ENCODE results near the gene PDE4D.
A peak's percentile ranks its signal among the peaks of the same experiment; 100 is the strongest.

PDE4D gene

GRCh38 chr5:59562756-59563389 lies 330.7 kb downstream of the PDE4D start:
- FAIRE-seq (peak; percentile 84), DNase-seq (ENCODE audit: insufficient read length) (peak; percentile 1)
- TF ChIP-seq POLR2AphosphoS5 (IDR thresholded peaks at IDR 0.05; ENCODE audit: low read depth, low read length) (no peak), POLR2A (IDR thresholded peaks at IDR 0.05; ENCODE audit: low read depth, low read length) (no peak), TAF1 (IDR thresholded peaks at IDR 0.05; ENCODE audit: borderline replicate concordance, low read depth, low read length) (no peak)

GRCh38 chr5:59560553-59560952 lies 333.0 kb downstream of the PDE4D start:
- DNase-seq (ENCODE audit: insufficient read length) (no peak), FAIRE-seq (no peak)
- TF ChIP-seq TAF1 (IDR thresholded peaks at IDR 0.05; ENCODE audit: borderline replicate concordance, low read depth, low read length) (no peak), POLR2A (IDR thresholded peaks at IDR 0.05; ENCODE audit: low read depth, low read length) (no peak), POLR2AphosphoS5 (IDR thresholded peaks at IDR 0.05; ENCODE audit: low read depth, low read length) (no peak)

- FAIRE-seq: no peak
- TF ChIP-seq TAF1 (IDR thresholded peaks at IDR 0.05; ENCODE audit: borderline replicate concordance, low read depth, low read length) (no peak), POLR2AphosphoS5 (IDR thresholded peaks at IDR 0.05; ENCODE audit: low read depth, low read length) (no peak), POLR2A (IDR thresholded peaks at IDR 0.05; ENCODE audit: low read depth, low read length) (no peak)
- no peak for DNase-seq (ENCODE audit: insufficient read length)
Observed at GRCh38 chr5:59559847-59560246, 333.7 kb downstream of the PDE4D start.

- no peak for DNase-seq (ENCODE audit: insufficient read length)
- no peak for TF ChIP-seq POLR2AphosphoS5 (IDR thresholded peaks at IDR 0.05; ENCODE audit: low read depth, low read length)
- TF ChIP-seq TAF1 (IDR thresholded peaks at IDR 0.05; ENCODE audit: borderline replicate concordance, low read depth, low read length): no peak
- no peak for TF ChIP-seq POLR2A (IDR thresholded peaks at IDR 0.05; ENCODE audit: low read depth, low read length)
- FAIRE-seq: no peak
Observed at GRCh38 chr5:59559323-59559722, 334.2 kb downstream of the PDE4D start.

GRCh38 chr5:59558501-59558900 lies 335.0 kb downstream of the PDE4D start:
- no peak for DNase-seq (ENCODE audit: insufficient read length)
- no peak for FAIRE-seq
- TF ChIP-seq POLR2AphosphoS5 (IDR thresholded peaks at IDR 0.05; ENCODE audit: low read depth, low read length) (no peak), TAF1 (IDR thresholded peaks at IDR 0.05; ENCODE audit: borderline replicate concordance, low read depth, low read length) (no peak), POLR2A (IDR thresholded peaks at IDR 0.05; ENCODE audit: low read depth, low read length) (no peak)

- TF ChIP-seq POLR2A (IDR thresholded peaks at IDR 0.05; ENCODE audit: low read depth, low read length): no peak
- no peak for TF ChIP-seq POLR2AphosphoS5 (IDR thresholded peaks at IDR 0.05; ENCODE audit: low read depth, low read length)
- TF ChIP-seq TAF1 (IDR thresholded peaks at IDR 0.05; ENCODE audit: borderline replicate concordance, low read depth, low read length): no peak
- FAIRE-seq: no peak
- DNase-seq (ENCODE audit: insufficient read length): no peak
Observed at GRCh38 chr5:59557572-59557971, 336.0 kb downstream of the PDE4D start.

- FAIRE-seq: no peak
- no peak for TF ChIP-seq TAF1 (IDR thresholded peaks at IDR 0.05; ENCODE audit: borderline replicate concordance, low read depth, low read length)
- TF ChIP-seq POLR2A (IDR thresholded peaks at IDR 0.05; ENCODE audit: low read depth, low read length): no peak
- DNase-seq (ENCODE audit: insufficient read length): no peak
Observed at GRCh38 chr5:59555596-59555995, 337.9 kb downstream of the PDE4D start.

GRCh38 chr5:59554501-59554900 lies 339.0 kb downstream of the PDE4D start:
- no peak for DNase-seq (ENCODE audit: insufficient read length)
- no peak for FAIRE-seq
- TF ChIP-seq POLR2A (IDR thresholded peaks at IDR 0.05; ENCODE audit: low read depth, low read length) (no peak), TAF1 (IDR thresholded peaks at IDR 0.05; ENCODE audit: borderline replicate concordance, low read depth, low read length) (no peak), POLR2AphosphoS5 (IDR thresholded peaks at IDR 0.05; ENCODE audit: low read depth, low read length) (no peak)

GRCh38 chr5:59553992-59554391 lies 339.5 kb downstream of the PDE4D start:
- DNase-seq (ENCODE audit: insufficient read length) (no peak), FAIRE-seq (no peak)
- no peak for TF ChIP-seq TAF1 (IDR thresholded peaks at IDR 0.05; ENCODE audit: borderline replicate concordance, low read depth, low read length)
- TF ChIP-seq POLR2AphosphoS5 (IDR thresholded peaks at IDR 0.05; ENCODE audit: low read depth, low read length): no peak
- TF ChIP-seq POLR2A (IDR thresholded peaks at IDR 0.05; ENCODE audit: low read depth, low read length): no peak

- DNase-seq (ENCODE audit: insufficient read length) (no peak), FAIRE-seq (no peak)
- no peak for TF ChIP-seq POLR2AphosphoS5 (IDR thresholded peaks at IDR 0.05; ENCODE audit: low read depth, low read length)
- TF ChIP-seq POLR2A (IDR thresholded peaks at IDR 0.05; ENCODE audit: low read depth, low read length): no peak
- no peak for TF ChIP-seq TAF1 (IDR thresholded peaks at IDR 0.05; ENCODE audit: borderline replicate concordance, low read depth, low read length)
Observed at GRCh38 chr5:59548807-59549357, 344.6 kb downstream of the PDE4D start.

GRCh38 chr5:59547731-59548130 lies 345.8 kb downstream of the PDE4D start:
- TF ChIP-seq POLR2A (IDR thresholded peaks at IDR 0.05; ENCODE audit: low read depth, low read length): no peak
- no peak for TF ChIP-seq POLR2AphosphoS5 (IDR thresholded peaks at IDR 0.05; ENCODE audit: low read depth, low read length)
- no peak for TF ChIP-seq TAF1 (IDR thresholded peaks at IDR 0.05; ENCODE audit: borderline replicate concordance, low read depth, low read length)
- DNase-seq (ENCODE audit: insufficient read length) (no peak), FAIRE-seq (no peak)

GRCh38 chr5:59544573-59544972 lies 349.0 kb downstream of the PDE4D start:
- DNase-seq (ENCODE audit: insufficient read length) (no peak), FAIRE-seq (no peak)
- no peak for TF ChIP-seq POLR2AphosphoS5 (IDR thresholded peaks at IDR 0.05; ENCODE audit: low read depth, low read length)
- no peak for TF ChIP-seq POLR2A (IDR thresholded peaks at IDR 0.05; ENCODE audit: low read depth, low read length)
- TF ChIP-seq TAF1 (IDR thresholded peaks at IDR 0.05; ENCODE audit: borderline replicate concordance, low read depth, low read length): no peak
